ENCODE results near the gene TBC1D5. TPM values are rescaled to one million over a fixed set of nuclear protein-coding genes. Genes with fewer than 3 reads are reported as not detected.
"Not testable (repeated sequence)": the region's sequence is repeated elsewhere in the genome, so short reads cannot be mapped to it uniquely, and the experiment has no call there.

TBC1D5 gene
- total RNA-seq, 1 donor: 45.5 TPM

- DNase-seq (ENCODE audit: low read depth in 2 of 3, low spot score in 2 of 3): no peak
These were observed 86.7 kb downstream of the TBC1D5 start for GRCh38 chr3:17655743-17656142.

GRCh38 chr3:17649748-17650147 lies 92.7 kb downstream of the TBC1D5 start:
- DNase-seq (ENCODE audit: low read depth in 2 of 3, low spot score in 2 of 3): not testable (repeated sequence)

GRCh38 chr3:17648630-17649355 lies 93.6 kb downstream of the TBC1D5 start:
- not testable (repeated sequence) for DNase-seq (ENCODE audit: low read depth in 2 of 3, low spot score in 2 of 3)

- peak in 2 of 3 donors; percentile 49 to 61 for DNase-seq (ENCODE audit: low read depth in 2 of 3, low spot score in 2 of 3)
These were observed 97.2 kb downstream of the TBC1D5 start for GRCh38 chr3:17645074-17645698.

- DNase-seq (ENCODE audit: low read depth in 2 of 3, low spot score in 2 of 3): no peak
These were observed 98.7 kb downstream of the TBC1D5 start for GRCh38 chr3:17643691-17644090.

- no peak for DNase-seq (ENCODE audit: low read depth in 2 of 3, low spot score in 2 of 3)
These were observed 100.0 kb downstream of the TBC1D5 start for GRCh38 chr3:17642474-17642873.

GRCh38 chr3:17640466-17640865 lies 102.0 kb downstream of the TBC1D5 start:
- DNase-seq (ENCODE audit: low read depth in 2 of 3, low spot score in 2 of 3): no peak

- no peak for DNase-seq (ENCODE audit: low read depth in 2 of 3, low spot score in 2 of 3)
These were observed 102.7 kb downstream of the TBC1D5 start for GRCh38 chr3:17639765-17640164.

GRCh38 chr3:17639257-17639656 lies 103.2 kb downstream of the TBC1D5 start:
- no peak for DNase-seq (ENCODE audit: low read depth in 2 of 3, low spot score in 2 of 3)

- DNase-seq (ENCODE audit: low read depth in 2 of 3, low spot score in 2 of 3): no peak
These were observed 104.1 kb downstream of the TBC1D5 start for GRCh38 chr3:17638356-17638755.

GRCh38 chr3:17635675-17636074 lies 106.8 kb downstream of the TBC1D5 start:
- not testable (repeated sequence) for DNase-seq (ENCODE audit: low read depth in 2 of 3, low spot score in 2 of 3)

- DNase-seq (ENCODE audit: low read depth in 2 of 3, low spot score in 2 of 3): no peak
These were observed 107.5 kb downstream of the TBC1D5 start for GRCh38 chr3:17634964-17635363.

- DNase-seq (ENCODE audit: low read depth in 2 of 3, low spot score in 2 of 3): no peak
These were observed 108.2 kb downstream of the TBC1D5 start for GRCh38 chr3:17634201-17634600.

- DNase-seq (ENCODE audit: low read depth in 2 of 3, low spot score in 2 of 3): peak in 2 of 3 donors; percentile 59 to 62
These were observed 109.9 kb downstream of the TBC1D5 start for GRCh38 chr3:17632401-17633100.

GRCh38 chr3:17631609-17632008 lies 110.8 kb downstream of the TBC1D5 start:
- DNase-seq (ENCODE audit: low read depth in 2 of 3, low spot score in 2 of 3): no peak

GRCh38 chr3:17629400-17629799 lies 113.0 kb downstream of the TBC1D5 start:
- DNase-seq (ENCODE audit: low read depth in 2 of 3, low spot score in 2 of 3): no peak

- DNase-seq (ENCODE audit: low read depth in 2 of 3, low spot score in 2 of 3): no peak
These were observed 116.0 kb downstream of the TBC1D5 start for GRCh38 chr3:17626395-17626794.

GRCh38 chr3:17625133-17625532 lies 117.3 kb downstream of the TBC1D5 start:
- no peak for DNase-seq (ENCODE audit: low read depth in 2 of 3, low spot score in 2 of 3)

- DNase-seq (ENCODE audit: low read depth in 2 of 3, low spot score in 2 of 3): no peak
These were observed 119.0 kb downstream of the TBC1D5 start for GRCh38 chr3:17623464-17623863.

- no peak for DNase-seq (ENCODE audit: low read depth in 2 of 3, low spot score in 2 of 3)
These were observed 122.5 kb downstream of the TBC1D5 start for GRCh38 chr3:17619968-17620367.

GRCh38 chr3:17613017-17613416 lies 129.4 kb downstream of the TBC1D5 start:
- not testable (repeated sequence) for DNase-seq (ENCODE audit: low read depth in 2 of 3, low spot score in 2 of 3)

GRCh38 chr3:17607905-17608304 lies 134.5 kb downstream of the TBC1D5 start:
- DNase-seq (ENCODE audit: low read depth in 2 of 3, low spot score in 2 of 3): no peak
